Activated CD8-positive, alpha-beta memory T cell treated with anti-CD3 and anti-CD28 coated beads, Interleukin-2, amount 10 ng/mL, durations not matched to agents 7 days and 5 days (primary cell): ENCODE measurements around the gene UNC45A. TPM values are rescaled to one million over a fixed set of nuclear protein-coding genes. Genes with fewer than 3 reads are reported as not detected.

ENCODE experiments used
- ATAC-seq: fragments of 150-1000 bp; cut with Tn5 transposase; one replicate; pipeline ENCODE4 v1.10.0; 2021; ENCODE audit warnings: moderate library complexity
- CTCF ChIA-PET: fragments of 350-600 bp; sonication (Branson Sonifier 250); formaldehyde crosslinking; loops from one replicate; lab custom pipeline; 2021; ENCODE audit warnings: antibody characterized with exemption; lab: Charles Lee
- DNase-seq: peaks from one replicate; pipeline ENCODE4 v3.0.0-alpha.2; 2020
- H3K27ac Mint-ChIP-seq: one replicate; pipeline ENCODE4 v1.8.0; 2021; ENCODE audit warnings: mild to moderate bottlenecking, mixed read lengths
- H3K27me3 Mint-ChIP-seq: one replicate; pipeline ENCODE4 v1.8.0; 2021; ENCODE audit warnings: mixed read lengths
- H3K36me3 Mint-ChIP-seq: one replicate; pipeline ENCODE4 v1.8.0; 2021; ENCODE audit warnings: mild to moderate bottlenecking, mixed read lengths
- H3K4me1 Mint-ChIP-seq: one replicate; pipeline ENCODE4 v1.8.0; 2021; ENCODE audit warnings: mixed read lengths
- H3K4me3 Mint-ChIP-seq: one replicate; pipeline ENCODE4 v1.8.0; 2021; ENCODE audit warnings: mild to moderate bottlenecking, moderate library complexity, mixed read lengths
- H3K9me3 Mint-ChIP-seq: one replicate; pipeline ENCODE4 v1.8.0; 2022; ENCODE audit warnings: low read depth, mixed read lengths
- total RNA-seq, 2 experiments: library from RNA; stranded (reverse); gene quantifications; one replicate each; pipeline ENCODE4 v1.2.3, GENCODE V29; 2021

The UNC45A gene
- total RNA-seq, 2 experiments from 2014 or later: 76.3 to 84.4 TPM

GRCh38 chr15:90946538-90946937 lies 11.5 kb downstream of the UNC45A start:
- H3K27me3 Mint-ChIP-seq: no peaks in the 10 kb centered on the region
- H3K4me3 Mint-ChIP-seq: no peak overlapping the region
- peaks cover 3% of the 10 kb centered on the region for H3K4me1 Mint-ChIP-seq
- DNase-seq (no peak), ATAC-seq (peak; percentile 29)
- H3K36me3 Mint-ChIP-seq: peaks cover 42% of the 10 kb centered on the region
- CTCF ChIA-PET: interaction anchor here (1.3 to 1.8 kb wide), 3 partner anchors 10 to 14 kb away, joined by 3 to 12 read pairs (median 6); partner anchors contain the start of gene HDDC3
- no peak overlapping the region for H3K27ac Mint-ChIP-seq
- H3K9me3 Mint-ChIP-seq: no peaks in the 10 kb centered on the region

DNA sequence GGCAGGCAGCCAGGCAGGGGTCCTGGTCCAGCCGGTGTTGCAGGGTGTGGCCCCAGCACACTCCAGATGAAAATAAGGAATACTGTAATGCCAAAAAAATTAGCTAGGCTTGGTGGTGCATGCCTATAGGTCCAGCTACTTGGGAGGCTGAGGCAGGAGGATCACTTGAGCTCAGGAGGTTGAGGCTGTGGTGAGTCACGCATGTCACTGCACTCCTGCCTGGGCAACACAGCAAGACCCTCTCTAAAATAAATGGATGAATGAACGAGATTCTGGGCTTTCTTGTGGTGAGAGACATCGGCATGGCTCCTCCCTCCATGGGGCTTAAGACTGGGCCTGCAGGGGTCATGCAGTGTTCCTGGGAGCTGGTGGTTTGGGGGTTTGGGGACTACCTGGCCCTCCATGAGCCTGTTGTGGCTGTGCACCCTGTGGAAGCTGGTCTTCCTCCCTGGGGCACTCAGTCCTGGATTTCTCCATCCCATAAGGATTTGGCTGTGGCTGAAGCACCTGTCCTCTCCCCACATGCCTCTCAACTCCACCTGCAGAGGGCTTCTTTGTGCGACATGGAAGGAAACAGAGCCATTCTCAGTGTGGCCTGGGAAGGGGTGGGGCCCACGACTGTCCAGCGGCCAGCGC lies 12.0 kb downstream of the UNC45A start:
- Mint-ChIP-seq H3K4me1 (peaks cover 3% of the 10 kb centered on the region), H3K9me3 (no peaks in the 10 kb centered on the region), H3K27ac (no peak overlapping the region), H3K36me3 (peaks cover 47% of the 10 kb centered on the region), H3K27me3 (no peaks in the 10 kb centered on the region), H3K4me3 (no peak overlapping the region)
- CTCF ChIA-PET: interaction anchor here (1.3 to 1.8 kb wide), 3 partner anchors 9 to 15 kb away, joined by 3 to 12 read pairs (median 6); partner anchors contain the start of gene HDDC3
- DNase-seq: no peak
- no peak for ATAC-seq

- H3K27ac Mint-ChIP-seq: no peak overlapping the region
- CTCF ChIA-PET: interaction anchor here (1.8 kb wide), 1 partner anchor 9 kb away, joined by 12 read pairs; no protein-coding TSS in a partner anchor
- DNase-seq (no peak), ATAC-seq (no peak)
- peaks cover 3% of the 10 kb centered on the region for H3K4me1 Mint-ChIP-seq
- H3K9me3 Mint-ChIP-seq: no peaks in the 10 kb centered on the region
- no peaks in the 10 kb centered on the region for H3K27me3 Mint-ChIP-seq
- H3K4me3 Mint-ChIP-seq: no peak overlapping the region
- peaks cover 48% of the 10 kb centered on the region for H3K36me3 Mint-ChIP-seq
Observed at GRCh38 chr15:90947577-90948357, 12.7 kb downstream of the UNC45A start.

- ATAC-seq (no peak), DNase-seq (no peak)
- Mint-ChIP-seq H3K9me3 (no peaks in the 10 kb centered on the region), H3K4me1 (peaks cover 3% of the 10 kb centered on the region), H3K27ac (no peak overlapping the region), H3K36me3 (peaks cover 49% of the 10 kb centered on the region), H3K27me3 (no peaks in the 10 kb centered on the region), H3K4me3 (no peak overlapping the region)
- CTCF ChIA-PET: no interaction called here
Observed at GRCh38 chr15:90948506-90948905, 13.4 kb downstream of the UNC45A start.

DNA sequence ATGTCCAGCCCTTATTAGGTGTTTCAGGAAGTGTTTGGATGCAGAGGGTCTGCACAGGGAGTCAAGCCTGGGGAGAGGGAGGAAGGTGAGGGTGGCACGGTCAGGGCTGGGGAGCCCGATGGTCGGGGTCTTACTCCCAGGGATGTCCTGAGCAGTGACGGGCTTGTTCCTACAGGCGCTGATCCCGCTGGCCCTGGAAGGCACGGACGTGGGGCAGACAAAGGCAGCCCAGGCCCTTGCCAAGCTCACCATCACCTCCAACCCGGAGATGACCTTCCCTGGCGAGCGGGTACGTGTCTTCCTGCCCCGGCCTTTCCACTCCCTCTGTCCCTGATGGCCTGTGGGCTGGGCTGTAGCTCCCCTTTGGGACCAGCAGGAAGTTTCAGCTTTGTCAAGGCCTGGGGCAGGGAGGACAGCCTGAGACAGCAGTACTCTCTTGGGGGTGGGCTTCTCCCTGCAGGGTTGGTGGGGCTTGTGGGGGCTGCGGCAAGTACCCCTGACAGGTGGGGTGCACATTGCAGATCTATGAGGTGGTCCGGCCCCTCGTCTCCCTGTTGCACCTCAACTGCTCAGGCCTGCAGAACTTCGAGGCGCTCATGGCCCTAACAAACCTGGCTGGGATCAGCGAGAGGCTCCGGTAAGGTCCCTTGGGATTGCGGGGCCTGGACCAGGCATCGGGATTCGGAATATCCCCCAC lies 15.0 kb downstream of the UNC45A start:
- Mint-ChIP-seq H3K27ac (no peak overlapping the region), H3K9me3 (no peaks in the 10 kb centered on the region), H3K27me3 (no peaks in the 10 kb centered on the region), H3K4me3 (no peak overlapping the region), H3K36me3 (peaks cover 47% of the 10 kb centered on the region), H3K4me1 (peaks cover 11% of the 10 kb centered on the region)
- DNase-seq (no peak), ATAC-seq (no peak)
- CTCF ChIA-PET: no interaction called here

- CTCF ChIA-PET: no interaction called here
- Mint-ChIP-seq H3K4me1 (peaks cover 12% of the 10 kb centered on the region), H3K4me3 (no peak overlapping the region), H3K27me3 (no peaks in the 10 kb centered on the region), H3K9me3 (no peaks in the 10 kb centered on the region), H3K36me3 (peaks cover 47% of the 10 kb centered on the region), H3K27ac (no peak overlapping the region)
- DNase-seq (no peak), ATAC-seq (no peak)
Observed at GRCh38 chr15:90950676-90951075, 15.6 kb downstream of the UNC45A start.

DNA sequence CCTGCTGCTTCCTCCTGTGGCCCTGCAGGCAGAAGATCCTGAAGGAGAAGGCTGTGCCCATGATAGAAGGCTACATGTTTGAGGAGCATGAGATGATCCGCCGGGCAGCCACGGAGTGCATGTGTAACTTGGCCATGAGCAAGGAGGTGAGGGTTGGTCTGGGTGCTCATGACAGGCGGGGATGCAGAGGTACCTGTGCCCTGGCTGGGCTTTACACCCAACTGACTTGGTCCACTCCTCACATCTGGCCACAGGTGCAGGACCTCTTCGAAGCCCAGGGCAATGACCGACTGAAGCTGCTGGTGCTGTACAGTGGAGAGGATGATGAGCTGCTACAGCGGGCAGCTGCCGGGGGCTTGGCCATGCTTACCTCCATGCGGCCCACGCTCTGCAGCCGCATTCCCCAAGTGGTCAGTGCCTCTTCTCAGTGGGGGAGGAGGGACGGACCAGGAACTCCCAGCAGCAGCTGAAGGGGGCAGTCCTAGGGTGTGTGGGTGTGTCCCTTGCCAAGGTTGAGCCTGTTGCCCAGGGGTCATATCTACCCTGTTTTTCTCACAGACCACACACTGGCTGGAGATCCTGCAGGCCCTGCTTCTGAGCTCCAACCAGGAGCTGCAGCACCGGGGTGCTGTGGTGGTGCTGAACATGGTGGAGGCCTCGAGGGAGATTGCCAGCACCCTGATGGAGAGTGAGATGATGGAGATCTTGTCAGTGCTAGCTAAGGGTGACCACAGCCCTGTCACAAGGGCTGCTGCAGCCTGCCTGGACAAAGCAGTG lies 18.0 kb downstream of the UNC45A start:
- Mint-ChIP-seq H3K27me3 (no peaks in the 10 kb centered on the region), H3K4me1 (peaks cover 21% of the 10 kb centered on the region), H3K27ac (no peak overlapping the region), H3K4me3 (no peak overlapping the region), H3K9me3 (no peaks in the 10 kb centered on the region), H3K36me3 (peaks cover 47% of the 10 kb centered on the region)
- CTCF ChIA-PET: interaction anchor here (1.0 to 6.7 kb wide), 2 partner anchors 19 to 97 kb away, joined by 3 to 101 read pairs; partner anchors contain the start of genes HDDC3 and UNC45A
- ATAC-seq: no peak
- no peak for DNase-seq

GRCh38 chr15:90953947-90954711 lies 19.0 kb downstream of the UNC45A start:
- peaks cover 21% of the 10 kb centered on the region for H3K4me1 Mint-ChIP-seq
- H3K27ac Mint-ChIP-seq: peak overlapping the region; percentile 95
- ATAC-seq (no peak), DNase-seq (no peak)
- CTCF ChIA-PET: interaction anchor here (0.9 to 6.7 kb wide), 5 partner anchors 20 to 79 kb away, joined by 3 to 101 read pairs (median 4); partner anchors contain the start of genes HDDC3 and UNC45A
- H3K4me3 Mint-ChIP-seq: peak overlapping the region; percentile 86
- peaks cover 44% of the 10 kb centered on the region for H3K36me3 Mint-ChIP-seq
- H3K9me3 Mint-ChIP-seq: no peaks in the 10 kb centered on the region
- no peaks in the 10 kb centered on the region for H3K27me3 Mint-ChIP-seq

GRCh38 chr15:90954712-90955623 lies 19.9 kb downstream of the UNC45A start, which contains the start of gene RCCD1:
RCCD1 (plus strand) TSS chr15:90954884; CDS start chr15:90956735, 1,851 bp downstream.
- ATAC-seq: peak; percentile 94
- peak; percentile 97 for DNase-seq
- CTCF ChIA-PET: interaction anchor here (0.9 to 6.7 kb wide), 15 partner anchors 8 to 317 kb away, joined by 3 to 101 read pairs (median 9); partner anchors contain the start of genes HDDC3, UNC45A and VPS33B
- Mint-ChIP-seq H3K27ac (peak within 1 kb of the TSS; percentile 95), H3K4me1 (peaks cover 21% of the 10 kb centered on the region), H3K36me3 (peaks cover 41% of the 10 kb centered on the region), H3K9me3 (no peaks in the 10 kb centered on the region), H3K4me3 (peak within 1 kb of the TSS; percentile 86), H3K27me3 (no peaks in the 10 kb centered on the region)

DNA sequence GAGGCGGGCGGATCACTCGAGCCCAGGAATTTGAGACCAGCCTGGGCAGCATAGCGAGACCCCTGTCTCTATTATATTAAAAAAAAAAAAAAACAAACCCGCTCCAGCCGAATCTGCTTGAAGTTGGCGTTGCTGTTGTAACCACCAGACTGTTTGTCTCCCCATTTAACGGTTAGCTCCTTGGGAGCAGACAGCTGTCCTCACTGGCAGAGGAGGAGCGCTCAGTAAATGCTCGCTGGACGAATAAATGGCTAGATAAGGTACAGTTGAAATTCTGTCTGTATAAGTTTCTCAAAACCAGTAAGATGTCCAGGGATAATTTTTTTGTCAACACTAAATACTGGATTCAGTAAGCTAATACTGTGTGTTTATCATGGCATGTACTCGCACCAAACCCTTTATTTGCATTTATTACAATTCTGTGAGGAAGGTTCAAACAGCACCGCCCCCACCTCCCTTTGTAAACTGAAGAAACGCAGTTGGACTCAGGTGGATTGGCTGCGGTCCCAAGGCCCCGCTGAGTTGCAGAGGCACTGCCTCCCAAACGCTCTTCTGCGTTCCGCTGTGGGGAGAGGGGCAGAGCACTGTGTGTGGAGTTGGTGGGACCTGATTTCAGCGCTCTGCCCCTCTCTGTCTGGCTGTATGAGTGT lies 20.7 kb downstream of the UNC45A start:
- H3K27me3 Mint-ChIP-seq: no peaks in the 10 kb centered on the region
- H3K36me3 Mint-ChIP-seq: peaks cover 36% of the 10 kb centered on the region
- CTCF ChIA-PET: interaction anchor here (0.7 to 6.7 kb wide), 35 partner anchors 9 to 373 kb away, joined by 3 to 101 read pairs (median 5); partner anchors contain the start of genes BLM, HDDC3, UNC45A and VPS33B
- no peak for DNase-seq
- ATAC-seq: no peak
- peak overlapping the region; percentile 86 for H3K4me3 Mint-ChIP-seq
- H3K27ac Mint-ChIP-seq: peak overlapping the region; percentile 95
- peaks cover 21% of the 10 kb centered on the region for H3K4me1 Mint-ChIP-seq
- H3K9me3 Mint-ChIP-seq: no peaks in the 10 kb centered on the region
